GM19438 (cell line): ENCODE measurements around the gene PANX2.
"Not testable (repeated sequence)": the region's sequence is repeated elsewhere in the genome, so short reads cannot be mapped to it uniquely, and the experiment has no call there.

ENCODE experiments used
- ATAC-seq: cut with Tn5 transposase; IDR thresholded peaks from one replicate; pipeline ENCODE4 v1.9.1; 2021; ENCODE audit warnings: low read depth; ENCODE audit not compliant: unreplicated experiment

PANX2 gene, protein sequence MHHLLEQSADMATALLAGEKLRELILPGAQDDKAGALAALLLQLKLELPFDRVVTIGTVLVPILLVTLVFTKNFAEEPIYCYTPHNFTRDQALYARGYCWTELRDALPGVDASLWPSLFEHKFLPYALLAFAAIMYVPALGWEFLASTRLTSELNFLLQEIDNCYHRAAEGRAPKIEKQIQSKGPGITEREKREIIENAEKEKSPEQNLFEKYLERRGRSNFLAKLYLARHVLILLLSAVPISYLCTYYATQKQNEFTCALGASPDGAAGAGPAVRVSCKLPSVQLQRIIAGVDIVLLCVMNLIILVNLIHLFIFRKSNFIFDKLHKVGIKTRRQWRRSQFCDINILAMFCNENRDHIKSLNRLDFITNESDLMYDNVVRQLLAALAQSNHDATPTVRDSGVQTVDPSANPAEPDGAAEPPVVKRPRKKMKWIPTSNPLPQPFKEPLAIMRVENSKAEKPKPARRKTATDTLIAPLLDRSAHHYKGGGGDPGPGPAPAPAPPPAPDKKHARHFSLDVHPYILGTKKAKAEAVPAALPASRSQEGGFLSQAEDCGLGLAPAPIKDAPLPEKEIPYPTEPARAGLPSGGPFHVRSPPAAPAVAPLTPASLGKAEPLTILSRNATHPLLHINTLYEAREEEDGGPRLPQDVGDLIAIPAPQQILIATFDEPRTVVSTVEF

DNA sequence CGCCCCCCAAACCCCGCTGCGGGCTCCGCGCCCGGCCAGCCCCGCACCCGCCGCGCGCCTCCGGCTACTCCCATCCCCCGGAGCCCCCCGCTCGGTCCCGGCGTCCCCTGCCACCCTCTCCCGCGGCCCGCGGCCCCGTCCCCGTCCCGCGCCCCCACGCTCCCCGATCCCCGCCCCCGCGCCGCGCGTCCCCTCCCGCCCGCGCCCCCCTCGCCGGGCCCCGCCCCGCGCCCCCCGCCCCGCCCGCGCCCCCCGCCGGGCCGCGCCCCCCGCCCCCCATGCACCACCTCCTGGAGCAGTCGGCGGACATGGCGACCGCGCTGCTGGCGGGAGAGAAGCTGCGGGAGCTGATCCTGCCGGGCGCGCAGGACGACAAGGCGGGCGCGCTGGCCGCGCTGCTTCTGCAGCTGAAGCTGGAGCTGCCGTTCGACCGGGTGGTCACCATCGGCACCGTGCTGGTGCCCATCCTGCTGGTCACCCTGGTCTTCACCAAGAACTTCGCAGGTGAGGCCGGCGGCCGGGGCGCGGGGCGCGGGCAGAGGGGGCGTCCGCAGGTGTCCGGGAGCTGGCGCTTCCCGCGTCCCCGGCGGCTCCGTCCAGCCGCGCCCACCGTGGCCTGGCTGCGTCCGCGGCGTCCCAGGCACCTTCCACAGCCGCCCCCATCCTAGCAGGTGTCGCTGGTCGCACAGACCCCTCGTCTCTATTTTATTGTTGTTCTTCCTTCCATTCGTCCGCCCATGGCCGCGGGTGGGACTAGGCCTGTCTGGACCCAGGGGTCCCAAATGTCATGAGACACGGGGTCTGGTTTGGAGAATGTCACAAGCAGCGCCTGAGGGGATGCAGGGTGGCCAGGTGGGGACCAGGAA is at the start of gene PANX2:
Gene PANX2 (plus strand): TSS at position 279 of the 866 bp plus-strand sequence. CDS start 0 bp downstream, at position 279.
- no peak for ATAC-seq

DNA sequence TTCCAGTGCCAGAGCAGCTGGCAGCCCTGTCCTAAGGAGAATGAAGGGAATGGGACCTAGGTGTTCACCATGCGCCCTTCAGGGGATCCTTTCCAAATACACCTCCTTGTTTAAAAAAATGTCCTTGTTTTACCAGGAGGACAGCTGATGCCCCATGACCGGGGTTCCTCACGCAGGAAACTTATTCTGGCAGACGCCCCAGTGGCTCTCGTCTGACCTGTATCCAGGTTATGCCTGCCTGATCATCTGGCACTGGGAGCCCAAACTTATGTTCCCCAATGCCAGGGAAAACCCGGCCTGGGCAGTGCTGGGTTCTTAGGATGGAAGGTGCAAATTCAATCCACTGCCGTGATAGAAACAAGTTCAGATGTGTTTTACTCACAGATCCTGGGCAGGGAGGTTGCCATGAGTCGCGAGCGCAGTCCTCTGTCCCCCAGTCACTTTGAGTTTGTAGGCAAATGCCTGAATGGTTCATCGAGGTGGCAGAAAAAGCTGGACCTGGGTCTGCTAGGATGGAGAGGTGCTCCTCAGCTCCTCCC is 49.3 kb upstream of the PANX2 start:
- ATAC-seq, result no peak

DNA sequence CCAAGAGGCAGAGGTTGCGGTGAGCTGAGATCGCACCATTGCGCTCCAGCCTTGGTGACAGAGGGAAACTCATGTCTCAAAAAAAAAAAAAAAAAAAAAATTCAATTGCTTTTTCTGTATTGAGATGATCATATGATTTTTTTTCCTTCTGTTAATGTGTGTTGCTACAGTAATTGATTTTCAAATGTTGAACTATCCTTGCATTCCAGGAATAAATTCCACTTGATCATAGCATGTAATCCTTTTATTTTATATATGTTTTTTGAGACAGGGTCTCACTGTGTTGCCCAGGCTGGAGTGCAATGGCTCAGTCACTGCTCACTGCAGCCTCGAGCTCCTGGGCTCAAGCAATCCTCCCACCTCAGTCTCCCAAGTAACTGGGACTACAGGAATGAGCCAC is 47.4 kb upstream of the PANX2 start:
- no peak for ATAC-seq

DNA sequence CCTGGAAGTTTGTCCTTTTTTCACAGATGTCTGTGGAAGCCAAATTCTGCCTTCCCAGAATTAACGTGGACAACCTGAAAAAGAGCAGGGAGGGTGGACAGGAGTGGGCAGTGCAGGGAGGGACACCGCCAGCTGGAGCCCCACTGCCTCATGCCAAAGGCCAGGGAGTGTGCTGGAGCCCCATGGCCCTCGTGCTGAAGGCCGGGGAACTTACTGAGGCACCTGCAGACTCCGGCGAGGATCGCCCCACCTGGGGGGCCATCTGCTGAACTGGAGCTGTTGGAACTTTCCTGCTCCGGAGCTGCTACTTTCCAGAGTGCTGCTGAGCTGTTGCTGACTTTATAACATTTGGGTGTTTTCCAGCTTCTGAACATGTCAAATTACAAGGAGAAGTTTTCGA is 45.5 kb upstream of the PANX2 start:
- ATAC-seq, result no peak

DNA sequence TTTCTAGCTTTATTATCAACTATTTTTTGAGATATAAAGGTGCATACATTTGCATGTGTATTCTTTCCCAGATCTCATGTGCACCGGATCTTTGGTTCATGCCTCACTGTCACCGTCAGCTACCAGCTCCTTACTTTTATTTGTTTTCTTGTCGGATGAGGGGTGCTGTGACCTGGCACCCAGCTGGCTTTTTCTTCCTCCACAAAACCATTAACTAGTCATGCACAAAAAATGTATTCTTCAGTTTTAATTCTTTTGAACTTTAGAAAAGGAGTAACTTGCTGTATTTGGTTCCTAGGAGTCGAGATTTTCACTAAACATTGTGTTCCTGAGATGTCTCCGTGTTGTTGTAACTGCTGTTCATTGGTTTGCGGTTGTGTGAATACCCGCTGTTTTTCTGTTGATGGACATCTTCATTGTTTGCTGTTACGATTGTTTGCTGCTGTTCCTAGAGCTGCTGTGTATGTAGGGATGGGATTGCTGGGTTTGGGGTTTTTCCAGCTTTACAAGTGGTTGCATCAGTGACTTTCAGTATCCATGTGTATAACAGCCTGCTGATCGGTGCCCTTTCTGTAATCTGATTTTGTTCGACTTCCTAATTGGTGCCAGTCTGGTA is 41.3 kb upstream of the PANX2 start:
- no peak for ATAC-seq

DNA sequence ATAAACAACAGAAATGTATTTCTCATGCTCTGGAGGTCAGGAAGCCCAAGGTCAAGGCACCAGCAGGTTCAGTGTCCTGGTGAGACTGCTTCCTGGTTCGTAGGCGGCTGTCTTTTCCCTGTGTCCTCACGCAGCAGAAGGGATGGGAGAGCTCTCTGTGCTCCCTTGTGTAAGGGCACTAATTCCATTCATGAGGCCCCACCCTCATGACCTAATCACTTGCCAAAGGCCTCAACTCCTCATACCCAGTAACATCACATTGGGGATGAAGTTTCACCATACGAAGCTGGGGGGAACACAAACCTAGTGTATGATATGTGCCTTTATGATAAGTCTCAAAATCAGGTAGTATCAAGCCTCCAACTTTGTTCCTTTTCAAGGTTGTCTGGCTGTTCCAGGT is 38.6 kb upstream of the PANX2 start:
- ATAC-seq, result no peak

DNA sequence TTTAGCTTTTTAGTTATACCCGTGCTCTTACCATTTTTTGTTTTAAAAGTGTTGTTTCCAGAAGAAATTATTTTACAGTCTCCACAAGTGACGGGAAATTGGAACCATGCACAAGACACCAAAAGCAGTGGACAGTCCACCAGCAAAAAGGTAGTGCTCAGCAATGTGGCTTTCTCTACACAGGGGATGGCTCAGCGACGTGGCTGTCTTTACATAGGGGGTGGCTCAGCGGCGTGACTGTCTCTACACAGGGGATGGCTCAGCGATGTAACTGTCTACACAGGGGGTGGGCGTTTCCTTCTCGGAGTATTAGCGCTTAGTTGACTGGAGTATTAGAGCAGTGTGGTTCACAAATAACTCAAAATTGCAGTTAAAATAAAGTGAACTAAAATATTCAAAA is 36.0 kb upstream of the PANX2 start:
- no peak for ATAC-seq

DNA sequence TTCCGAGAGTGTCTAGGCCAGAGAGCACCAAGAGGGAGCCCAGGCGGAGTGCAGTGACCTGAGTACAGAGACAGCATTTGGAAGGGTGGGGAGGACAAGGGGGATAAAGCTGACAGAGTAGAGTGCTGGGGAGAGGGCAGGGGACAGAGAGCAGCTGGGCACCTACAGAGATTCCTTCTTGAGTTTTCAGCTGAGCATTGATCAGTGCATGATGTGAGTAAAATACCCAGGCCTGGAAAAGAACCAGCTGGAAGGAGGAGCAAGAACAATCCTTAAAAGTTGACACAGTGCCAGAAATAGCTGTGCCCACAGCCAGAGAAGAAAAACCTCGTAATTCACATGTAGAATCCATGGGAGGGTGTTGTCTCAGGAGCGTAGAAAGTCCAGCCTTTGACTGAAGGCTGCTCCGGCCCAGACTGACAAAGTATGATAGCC is 33.9 kb upstream of the PANX2 start:
- no peak for ATAC-seq

DNA sequence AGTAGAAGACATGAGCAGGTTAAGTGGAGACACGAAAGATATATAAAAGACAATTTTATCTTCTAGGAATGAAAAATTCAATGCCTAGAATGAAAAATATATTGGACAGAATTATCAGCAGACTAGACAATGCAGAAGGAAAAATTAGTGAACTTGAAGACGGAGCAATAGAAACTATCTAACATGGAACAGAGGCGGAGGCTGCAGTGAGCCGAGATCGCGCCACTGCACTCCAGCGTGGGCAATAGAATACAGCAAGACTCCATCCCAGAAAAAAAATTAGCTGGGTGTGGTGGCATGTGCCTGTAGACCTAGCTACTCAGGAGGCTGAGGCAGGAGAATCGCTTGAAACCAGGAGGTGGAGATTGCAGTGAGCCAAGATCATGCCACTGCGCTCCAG is 33.3 kb upstream of the PANX2 start:
- ATAC-seq, result not testable (repeated sequence)

DNA sequence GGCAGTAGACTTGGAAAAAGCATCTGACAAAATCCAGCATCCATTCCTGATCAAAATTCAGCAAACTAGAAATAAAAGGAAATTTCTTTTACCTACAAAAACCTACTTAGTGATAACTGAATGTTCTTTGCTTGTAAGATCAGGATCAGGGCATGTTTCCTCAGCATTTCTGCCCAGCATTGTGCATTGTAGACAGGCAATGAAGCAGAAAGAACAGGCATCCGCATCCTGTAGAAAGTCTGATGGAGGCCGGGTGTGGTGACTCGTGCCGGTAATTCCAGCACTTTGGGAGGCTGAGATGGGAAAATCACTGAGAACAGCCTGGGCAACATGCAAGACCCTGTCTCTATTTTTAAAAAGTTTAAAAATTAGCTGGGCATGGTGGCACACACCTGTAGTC is 32.5 kb upstream of the PANX2 start:
- ATAC-seq, result no peak

DNA sequence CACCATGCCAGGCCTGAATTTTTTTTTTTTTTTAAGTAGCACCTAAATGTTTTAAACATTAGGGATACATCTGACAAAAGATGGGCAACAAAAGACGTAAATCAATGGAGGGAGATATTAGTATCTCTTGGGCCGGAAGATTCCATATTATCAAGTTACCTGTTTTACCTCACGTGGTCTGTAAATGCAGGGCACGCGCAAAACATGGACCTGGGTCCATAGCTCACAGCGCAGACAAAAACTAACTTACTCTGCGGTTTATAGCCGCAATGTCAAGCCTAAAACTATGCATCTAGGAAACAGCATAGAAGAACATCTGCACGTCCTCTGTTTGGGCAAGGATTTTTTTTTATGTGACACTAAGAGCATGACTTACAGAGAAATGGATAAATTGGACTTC is 31.5 kb upstream of the PANX2 start:
- ATAC-seq, result no peak

DNA sequence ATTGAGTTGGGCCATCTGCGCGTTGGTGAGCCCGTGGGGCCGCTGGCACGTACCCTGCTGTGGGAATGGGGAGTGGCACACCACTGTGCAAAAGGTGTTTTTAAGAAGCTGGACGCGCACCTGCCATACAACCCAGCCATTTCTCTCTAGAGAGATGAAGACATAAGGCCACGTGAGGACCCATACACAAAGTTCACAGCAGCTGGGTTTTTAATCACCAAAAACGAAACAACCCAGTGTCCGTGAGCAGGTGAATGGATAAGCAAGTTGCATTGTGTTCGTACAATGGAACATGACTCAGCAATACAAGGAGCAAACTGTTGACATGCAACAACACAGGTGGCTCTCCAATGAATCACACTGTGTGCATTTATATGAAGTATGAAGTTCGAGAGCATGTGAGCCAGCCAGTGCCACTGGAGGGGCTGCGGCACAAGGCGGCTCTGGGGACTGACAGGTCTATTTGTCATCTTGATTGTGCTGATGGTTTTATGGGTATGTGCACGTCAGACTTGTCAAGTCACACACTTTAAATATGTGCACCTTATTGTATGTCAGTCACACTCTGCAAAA is 30.6 kb upstream of the PANX2 start:
- ATAC-seq, result no peak

DNA sequence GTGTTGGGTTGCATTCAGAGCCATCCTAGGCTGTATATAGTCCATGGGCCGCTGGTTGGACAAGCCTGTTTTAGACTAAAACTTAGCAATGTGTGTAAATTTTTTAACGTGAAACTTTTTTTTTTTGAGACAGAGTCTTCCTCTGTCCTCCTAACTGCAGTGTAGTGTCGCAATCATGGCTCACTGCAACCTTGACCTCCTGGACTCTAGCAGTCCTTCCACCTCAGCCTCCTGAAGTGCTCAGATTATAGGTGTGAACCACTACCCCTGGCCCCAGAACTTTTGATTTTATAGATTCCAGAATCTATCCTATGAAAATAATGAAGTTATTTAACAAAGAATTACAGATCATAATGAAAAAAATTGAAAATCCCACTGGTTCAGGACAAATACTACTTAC is 29.9 kb upstream of the PANX2 start:
- no peak for ATAC-seq

DNA sequence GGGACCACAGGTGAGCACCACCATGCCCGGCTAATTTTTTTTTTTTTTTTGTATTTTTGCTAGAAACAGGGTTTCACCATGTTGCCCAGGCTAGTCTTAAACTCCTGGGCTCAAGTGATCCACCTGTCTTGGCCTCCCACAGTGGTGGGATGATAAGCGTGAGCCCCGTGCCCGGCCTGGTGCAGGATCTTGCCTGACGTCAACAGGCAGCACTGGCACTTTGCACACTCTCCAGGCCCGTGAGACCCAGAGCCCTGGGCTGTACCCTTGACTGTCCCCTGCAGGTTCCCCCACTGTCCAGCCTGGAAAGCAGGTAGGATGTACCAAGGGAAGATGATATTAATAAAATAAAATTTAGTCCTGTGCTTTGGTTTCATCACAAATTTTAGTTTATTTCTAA is 29.1 kb upstream of the PANX2 start:
- no peak for ATAC-seq

DNA sequence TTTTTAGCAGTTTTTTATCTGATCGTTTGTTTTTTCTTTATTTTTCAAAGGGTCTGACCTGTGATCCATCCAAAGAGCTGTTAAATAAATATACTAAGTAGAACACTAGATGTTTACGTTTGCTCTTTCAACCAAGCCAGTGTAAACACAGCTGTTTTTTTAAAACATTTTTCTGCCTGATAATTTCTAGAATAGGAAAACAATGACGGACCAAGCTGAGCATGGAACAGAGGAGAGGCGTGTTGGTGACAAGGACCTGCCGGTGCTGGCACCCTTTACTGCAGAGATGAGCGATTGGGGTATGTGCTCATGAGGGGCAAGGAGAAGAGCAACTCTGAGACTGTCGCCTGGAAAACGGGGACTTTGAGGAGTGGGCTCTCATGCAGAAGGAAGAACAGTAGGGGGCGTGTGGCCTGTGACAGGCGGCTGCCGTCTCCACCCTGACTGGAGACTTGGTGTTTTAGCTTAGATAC is 28.6 kb upstream of the PANX2 start:
- ATAC-seq, result no peak

DNA sequence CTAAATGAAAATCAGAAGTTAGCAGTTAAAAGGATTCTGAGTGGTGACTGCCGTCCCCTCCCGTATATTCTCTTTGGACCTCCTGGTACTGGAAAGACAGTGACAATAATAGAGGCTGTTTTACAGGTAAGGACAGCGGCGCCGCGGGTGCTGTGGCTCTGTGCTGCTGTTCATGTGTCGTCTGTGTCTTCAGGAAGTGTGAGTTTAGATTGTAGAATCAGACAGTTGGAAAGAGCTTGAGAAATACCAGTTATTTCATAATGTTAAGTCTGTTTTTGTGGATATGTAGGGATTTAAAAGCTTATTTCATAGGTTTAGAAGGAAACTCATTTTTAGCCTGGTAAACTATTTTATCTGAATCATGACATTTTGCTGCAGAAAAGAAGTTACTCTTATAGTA is 27.4 kb upstream of the PANX2 start:
- no peak for ATAC-seq

DNA sequence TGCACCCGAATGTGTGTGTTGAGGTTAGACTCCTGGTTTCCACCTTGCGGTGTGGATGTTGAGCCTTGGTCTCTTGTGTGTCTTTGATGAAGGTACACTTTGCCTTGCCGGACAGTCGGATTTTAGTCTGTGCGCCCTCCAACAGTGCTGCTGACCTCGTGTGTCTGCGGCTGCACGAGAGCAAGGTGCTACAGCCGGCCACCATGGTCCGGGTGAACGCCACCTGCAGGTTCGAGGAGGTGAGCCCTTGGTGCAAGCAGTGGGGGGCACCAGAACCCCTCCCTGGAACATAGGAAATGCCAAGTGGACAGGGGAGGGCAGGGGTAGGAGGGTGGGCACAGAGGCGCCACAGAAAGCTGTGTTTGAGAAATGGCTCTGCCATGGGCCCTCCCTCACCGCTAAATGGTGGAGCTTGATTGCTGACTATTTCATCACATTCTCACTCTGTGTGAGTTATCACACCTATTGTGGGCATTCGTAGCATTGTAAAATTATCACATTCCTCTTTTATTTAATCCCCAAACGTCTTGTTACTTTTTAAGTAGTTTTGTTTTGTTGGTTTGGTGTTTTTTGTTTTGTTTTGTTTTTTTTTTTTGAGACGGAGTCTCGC is 26.4 kb upstream of the PANX2 start:
- no peak for ATAC-seq

DNA sequence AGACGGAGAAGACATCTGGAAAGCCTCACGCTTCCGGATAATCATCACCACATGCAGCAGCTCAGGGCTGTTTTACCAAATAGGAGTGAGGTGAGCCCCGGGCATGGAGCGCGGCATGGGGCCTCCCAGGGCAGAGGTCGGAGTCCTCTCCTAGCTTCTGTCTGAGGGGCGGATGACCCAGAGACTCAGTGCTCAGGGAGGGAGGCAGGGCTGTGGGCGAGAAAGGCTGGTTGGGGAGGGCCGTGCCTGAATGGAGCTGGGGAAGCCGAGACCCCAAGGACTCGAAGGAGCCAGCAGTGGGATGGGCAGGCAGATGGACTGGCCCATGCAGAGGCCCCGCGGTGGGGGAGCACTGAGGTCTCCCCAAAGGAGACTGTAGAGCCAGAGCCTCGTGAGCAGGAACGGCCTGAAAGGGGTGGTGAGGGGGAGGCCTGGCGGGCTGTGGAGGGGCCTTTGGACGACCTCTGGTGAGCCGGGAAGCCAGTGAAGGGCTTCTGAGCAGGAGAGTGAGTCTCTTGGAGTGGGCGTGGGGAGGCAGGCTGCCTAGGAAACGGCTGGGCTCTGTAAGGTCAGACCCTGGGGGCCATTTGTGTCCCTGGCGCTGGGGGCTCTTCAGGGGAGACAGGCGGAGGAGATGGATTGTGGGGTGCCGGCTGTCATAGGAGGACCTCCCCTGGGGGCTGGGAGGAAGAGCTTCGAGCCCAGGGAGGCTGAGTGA is 24.7 kb upstream of the PANX2 start:
- no peak for ATAC-seq
